ENCODE data around the gene UBE2E1.
"Not testable (repeated sequence)": the region's sequence is repeated elsewhere in the genome, so short reads cannot be mapped to it uniquely, and the experiment has no call there.

Gene UBE2E1

DNA sequence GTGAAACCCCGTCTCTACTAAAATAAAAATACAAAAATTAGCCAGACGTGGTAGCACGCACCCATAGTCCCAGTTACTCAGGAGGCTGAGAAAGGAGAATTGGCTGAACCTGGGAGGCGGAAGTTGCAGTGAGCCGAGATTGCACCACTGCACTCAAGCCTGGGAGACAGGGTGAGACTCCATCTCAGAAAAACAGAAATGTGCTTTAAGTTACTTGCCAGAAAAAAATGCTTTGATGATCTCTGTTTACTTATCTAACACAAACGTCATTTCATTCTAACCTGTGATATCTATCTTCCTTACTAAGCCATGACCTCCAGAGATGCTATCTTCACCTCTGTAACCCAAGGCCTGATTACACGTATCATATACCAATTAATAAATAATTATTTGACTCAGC, 103.6 kb downstream of the UBE2E1 start:
- TF ChIP-seq, protein P1, sequence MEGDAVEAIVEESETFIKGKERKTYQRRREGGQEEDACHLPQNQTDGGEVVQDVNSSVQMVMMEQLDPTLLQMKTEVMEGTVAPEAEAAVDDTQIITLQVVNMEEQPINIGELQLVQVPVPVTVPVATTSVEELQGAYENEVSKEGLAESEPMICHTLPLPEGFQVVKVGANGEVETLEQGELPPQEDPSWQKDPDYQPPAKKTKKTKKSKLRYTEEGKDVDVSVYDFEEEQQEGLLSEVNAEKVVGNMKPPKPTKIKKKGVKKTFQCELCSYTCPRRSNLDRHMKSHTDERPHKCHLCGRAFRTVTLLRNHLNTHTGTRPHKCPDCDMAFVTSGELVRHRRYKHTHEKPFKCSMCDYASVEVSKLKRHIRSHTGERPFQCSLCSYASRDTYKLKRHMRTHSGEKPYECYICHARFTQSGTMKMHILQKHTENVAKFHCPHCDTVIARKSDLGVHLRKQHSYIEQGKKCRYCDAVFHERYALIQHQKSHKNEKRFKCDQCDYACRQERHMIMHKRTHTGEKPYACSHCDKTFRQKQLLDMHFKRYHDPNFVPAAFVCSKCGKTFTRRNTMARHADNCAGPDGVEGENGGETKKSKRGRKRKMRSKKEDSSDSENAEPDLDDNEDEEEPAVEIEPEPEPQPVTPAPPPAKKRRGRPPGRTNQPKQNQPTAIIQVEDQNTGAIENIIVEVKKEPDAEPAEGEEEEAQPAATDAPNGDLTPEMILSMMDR (IDR thresholded peaks at IDR 0.05; ENCODE audit: low read depth, low read length) = no peak
- in situ Hi-C loops (cut with HindIII; ENCODE audit: low sequenced_read_pairs) = no loop called here
- DNase-seq (ENCODE audit: low read depth, low spot score) = no peak
- no peak overlapping the region for H3K4me3 ChIP-seq (ENCODE audit: low read depth, low read length)

DNA sequence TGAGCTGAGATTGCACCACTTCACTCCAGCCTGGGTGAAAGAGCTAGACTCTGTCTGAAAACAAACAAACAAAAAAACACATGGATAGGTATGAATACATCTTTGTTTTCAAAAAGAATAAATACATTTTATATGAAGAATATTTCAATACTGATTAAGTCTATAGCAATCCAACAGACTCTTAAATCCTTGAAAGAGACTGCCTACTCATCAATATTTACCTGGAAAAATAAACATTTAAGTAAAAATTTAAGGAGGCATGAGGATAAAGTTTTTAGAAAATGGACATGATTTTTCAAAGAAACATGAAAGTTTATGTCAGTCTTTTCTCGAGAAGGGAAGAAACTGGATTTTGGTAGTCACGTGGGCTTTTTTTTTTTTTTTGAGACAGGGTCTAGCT, 105.6 kb downstream of the UBE2E1 start:
- H3K4me3 ChIP-seq (ENCODE audit: low read depth, low read length) = no peak overlapping the region
- TF ChIP-seq, protein P1 (IDR thresholded peaks at IDR 0.05; ENCODE audit: low read depth, low read length) = no peak
- no peak for DNase-seq (ENCODE audit: low read depth, low spot score)
- in situ Hi-C loops (cut with HindIII; ENCODE audit: low sequenced_read_pairs) = no loop called here

DNA sequence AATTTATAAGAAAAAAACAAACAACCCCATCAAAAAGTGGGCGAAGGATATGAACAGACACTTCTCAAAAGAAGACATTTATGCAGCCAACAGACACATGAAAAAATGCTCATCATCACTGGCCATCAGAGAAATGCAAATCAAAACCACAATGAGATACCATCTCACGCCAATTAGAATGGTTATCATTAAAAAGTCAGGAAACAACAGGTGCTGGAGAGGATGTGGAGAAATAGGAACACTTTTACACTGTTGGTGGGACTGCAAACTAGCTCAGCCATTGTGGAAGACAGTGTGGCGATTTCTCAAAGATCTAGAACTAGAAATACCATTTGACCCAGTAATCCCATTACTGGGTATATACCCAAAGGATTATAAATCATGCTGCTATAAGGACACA, 106.6 kb downstream of the UBE2E1 start:
- in situ Hi-C loops (cut with HindIII; ENCODE audit: low sequenced_read_pairs); DNase-seq (ENCODE audit: low read depth, low spot score); H3K4me3 ChIP-seq (ENCODE audit: low read depth, low read length): not testable (repeated sequence)

DNA sequence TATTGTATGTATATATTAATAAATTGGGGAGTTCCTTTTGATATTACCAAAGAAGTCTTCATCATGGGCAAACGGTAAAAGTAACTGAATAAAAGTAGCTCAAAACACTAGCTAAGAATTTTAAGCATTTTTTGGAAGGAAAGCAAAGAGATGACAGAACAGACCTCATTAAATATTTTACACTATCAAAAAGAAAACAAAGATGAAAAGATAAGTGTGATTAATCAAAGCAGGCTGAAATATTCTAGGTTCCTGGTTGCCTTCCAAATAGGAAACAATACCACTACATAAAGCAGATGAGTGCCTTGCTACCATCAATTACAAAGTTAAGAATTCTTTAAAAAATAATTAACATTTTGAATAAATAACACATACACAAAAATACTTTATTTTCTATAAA, 107.4 kb downstream of the UBE2E1 start:
- TF ChIP-seq, protein P1 (IDR thresholded peaks at IDR 0.05; ENCODE audit: low read depth, low read length) = no peak
- no peak overlapping the region for H3K4me3 ChIP-seq (ENCODE audit: low read depth, low read length)
- in situ Hi-C loops (cut with HindIII; ENCODE audit: low sequenced_read_pairs) = no loop called here
- DNase-seq (ENCODE audit: low read depth, low spot score) = no peak

DNA sequence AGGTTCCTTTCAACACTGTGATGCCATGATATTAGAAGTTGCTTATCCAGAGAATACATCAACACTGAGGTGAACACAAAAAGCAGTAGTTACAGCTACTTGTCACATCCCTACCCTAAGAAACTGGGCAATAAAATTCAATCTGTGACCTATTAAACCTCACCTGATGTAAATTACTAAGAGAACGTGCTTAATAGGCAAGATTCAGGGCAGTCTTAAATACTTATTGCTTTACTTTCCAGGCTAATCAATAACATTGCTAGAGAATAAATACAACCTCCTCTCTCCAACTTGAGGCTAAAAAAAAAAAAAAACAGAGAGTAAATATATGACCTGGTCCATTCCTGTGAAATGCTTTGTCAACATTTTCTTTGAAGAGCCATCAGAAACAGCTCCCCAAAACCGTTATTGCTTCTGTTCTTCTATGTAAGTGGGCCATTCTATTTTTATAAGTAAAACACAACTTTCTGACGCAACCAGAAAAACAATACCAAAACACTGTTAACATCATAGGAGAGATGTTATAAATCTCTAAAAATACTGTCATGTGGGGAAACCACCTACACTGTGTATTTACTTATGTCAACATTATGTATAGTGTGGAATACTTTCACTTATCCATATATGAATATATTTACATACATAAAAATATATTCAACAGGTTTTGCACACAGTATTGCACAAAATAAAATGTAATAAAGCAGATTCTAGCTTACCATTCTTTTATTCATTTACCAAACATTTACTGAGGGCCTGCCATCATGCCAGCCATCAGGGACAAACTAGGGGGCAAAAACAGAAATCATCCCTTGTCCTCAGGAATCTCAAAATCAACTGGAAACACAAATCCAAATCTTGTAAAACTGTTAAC, 108.4 kb downstream of the UBE2E1 start:
- DNase-seq (ENCODE audit: low read depth, low spot score) = no peak
- in situ Hi-C loops (cut with HindIII; ENCODE audit: low sequenced_read_pairs) = no loop called here
- TF ChIP-seq, protein P1 (IDR thresholded peaks at IDR 0.05; ENCODE audit: low read depth, low read length) = no peak
- H3K4me3 ChIP-seq (ENCODE audit: low read depth, low read length) = no peak overlapping the region

DNA sequence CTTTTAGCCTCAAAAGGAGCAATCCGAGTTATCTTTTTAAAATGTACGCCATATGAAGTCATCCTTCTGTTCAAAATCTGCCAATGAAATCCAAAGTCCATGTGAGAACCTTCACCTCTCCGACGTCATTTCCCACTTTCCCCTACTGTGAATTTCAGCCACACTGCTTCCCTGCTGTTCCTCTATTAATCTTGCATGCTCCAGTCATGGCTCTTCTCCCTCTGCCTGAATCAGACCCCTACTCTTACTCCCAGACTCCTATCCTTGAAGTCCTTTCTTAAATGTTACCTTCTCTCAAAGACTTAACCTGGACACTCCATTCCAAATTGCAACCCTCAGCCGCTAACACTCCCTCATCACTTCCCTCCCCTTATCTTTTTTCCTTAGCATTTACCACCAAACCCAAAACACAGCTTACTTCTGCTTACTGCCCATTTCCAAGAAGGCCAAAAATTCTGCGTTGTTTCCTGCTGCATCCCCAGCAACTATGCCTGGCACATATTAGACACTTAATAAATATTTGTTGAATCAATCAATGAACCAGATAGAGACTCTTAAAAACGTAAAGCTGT, 109.9 kb downstream of the UBE2E1 start:
- peak overlapping the region; percentile 98 for H3K4me3 ChIP-seq (ENCODE audit: low read depth, low read length)
- in situ Hi-C loops (cut with HindIII; ENCODE audit: low sequenced_read_pairs) = no loop called here
- DNase-seq (ENCODE audit: low read depth, low spot score) = peak; percentile 76
- TF ChIP-seq, protein P1 (IDR thresholded peaks at IDR 0.05; ENCODE audit: low read depth, low read length) = no peak

Measured in astrocyte of the spinal cord (primary cell).